ENCODE measurements around the gene CEP68.
A peak's percentile ranks its signal among the peaks of the same experiment; 100 is the strongest.
"Not testable (repeated sequence)": the region's sequence is repeated elsewhere in the genome, so short reads cannot be mapped to it uniquely, and the experiment has no call there.

CEP68 gene

DNA sequence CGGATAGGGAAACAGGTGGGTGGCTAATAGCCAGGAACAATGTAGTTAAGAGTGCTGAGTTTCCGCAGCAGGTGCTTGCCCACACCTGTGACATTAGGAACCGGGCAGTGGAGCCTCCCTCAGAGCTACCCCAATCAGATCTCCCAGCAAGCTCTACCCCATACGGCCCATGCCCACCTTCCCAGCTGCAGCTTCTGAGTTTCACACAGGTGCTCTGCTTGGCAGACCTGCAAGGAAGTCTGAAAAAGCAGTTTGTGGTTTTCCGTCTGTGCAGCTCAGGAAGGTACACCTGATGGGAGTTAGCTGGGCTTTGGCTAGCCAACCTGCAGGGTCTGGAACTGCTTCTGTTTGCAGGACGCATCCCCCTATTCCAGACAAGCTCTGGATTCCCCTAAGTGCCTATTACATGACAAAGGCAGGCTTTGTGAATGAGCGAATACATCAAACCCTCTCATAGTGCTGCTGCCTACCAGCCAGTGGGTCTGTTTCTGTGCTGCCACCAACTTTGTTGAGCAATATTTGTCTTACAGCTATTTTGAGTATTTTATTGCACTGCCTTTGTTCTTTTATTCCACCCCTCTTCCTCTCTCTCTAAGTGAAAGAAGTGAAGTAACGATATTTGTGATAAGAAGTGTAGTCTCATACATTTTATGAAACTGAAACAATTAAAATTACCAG, 24.7 kb upstream of the CEP68 start:
- H3K4me2 ChIP-seq (ENCODE audit: low read depth, low read length, poor library complexity, severe bottlenecking), result peak overlapping the region; percentile 14
- no peak overlapping the region for H3K9ac ChIP-seq (ENCODE audit: low read depth, low read length, poor library complexity, severe bottlenecking)
- H3K79me2 ChIP-seq (ENCODE audit: insufficient read depth, low read length), result no peaks in the 10 kb centered on the region
- H3K27me3 ChIP-seq (ENCODE audit: insufficient read depth, low read length, poor library complexity, severe bottlenecking), result no peaks in the 10 kb centered on the region
- no peak overlapping the region for H2AFZ ChIP-seq (ENCODE audit: low read length)
- TF ChIP-seq EZH2phosphoT487 (IDR thresholded peaks at IDR 0.05; ENCODE audit: borderline replicate concordance) (no peak), CTCF (conservative IDR thresholded peaks at IDR 0.05; ENCODE audit: low read length) (no peak)
- no peaks in the 10 kb centered on the region for H4K20me1 ChIP-seq (ENCODE audit: insufficient read depth, low read length, poor library complexity, severe bottlenecking)
- no peaks in the 10 kb centered on the region for H3K9me3 ChIP-seq (ENCODE audit: insufficient read depth, low read depth, low read length)
- H3K9me2 ChIP-seq (replicated peaks; ENCODE audit: low read depth, low read length), result no peaks in the 10 kb centered on the region
- no peaks in the 10 kb centered on the region for H3F3A ChIP-seq (ENCODE audit: low read depth)
- H3K36me3 ChIP-seq (ENCODE audit: insufficient read depth, low read length), result no peaks in the 10 kb centered on the region
- H3K4me1 ChIP-seq (ENCODE audit: insufficient read depth, low read length, poor library complexity, severe bottlenecking), result peaks cover 17% of the 10 kb centered on the region
- H3K4me3 ChIP-seq (ENCODE audit: low read length, poor library complexity, severe bottlenecking), result no peak overlapping the region

GRCh38 chr2:65032019-65032975, 23.9 kb upstream of the CEP68 start:
- no peaks in the 10 kb centered on the region for H3F3A ChIP-seq (ENCODE audit: low read depth)
- H3K9ac ChIP-seq (ENCODE audit: low read depth, low read length, poor library complexity, severe bottlenecking), result no peak overlapping the region
- H2AFZ ChIP-seq (ENCODE audit: low read length), result no peak overlapping the region

GRCh38 chr2:65033178-65033577, 23.0 kb upstream of the CEP68 start:
- no peaks in the 10 kb centered on the region for H3K79me2 ChIP-seq (ENCODE audit: insufficient read depth, low read length)
- no peak overlapping the region for H3K9ac ChIP-seq (ENCODE audit: low read depth, low read length, poor library complexity, severe bottlenecking)
- H3K4me3 ChIP-seq (ENCODE audit: low read length, poor library complexity, severe bottlenecking), result no peak overlapping the region
- no peaks in the 10 kb centered on the region for H3K9me3 ChIP-seq (ENCODE audit: insufficient read depth, low read depth, low read length)
- H3F3A ChIP-seq (ENCODE audit: low read depth), result no peaks in the 10 kb centered on the region
- H4K20me1 ChIP-seq (ENCODE audit: insufficient read depth, low read length, poor library complexity, severe bottlenecking), result no peaks in the 10 kb centered on the region
- no peaks in the 10 kb centered on the region for H3K36me3 ChIP-seq (ENCODE audit: insufficient read depth, low read length)
- no peak overlapping the region for H2AFZ ChIP-seq (ENCODE audit: low read length)
- TF ChIP-seq EZH2phosphoT487 (IDR thresholded peaks at IDR 0.05; ENCODE audit: borderline replicate concordance) (no peak), CTCF (conservative IDR thresholded peaks at IDR 0.05; ENCODE audit: low read length) (peak; percentile 66)
- no peaks in the 10 kb centered on the region for H3K27me3 ChIP-seq (ENCODE audit: insufficient read depth, low read length, poor library complexity, severe bottlenecking)
- no peaks in the 10 kb centered on the region for H3K9me2 ChIP-seq (replicated peaks; ENCODE audit: low read depth, low read length)
- H3K4me1 ChIP-seq (ENCODE audit: insufficient read depth, low read length, poor library complexity, severe bottlenecking), result peaks cover 17% of the 10 kb centered on the region
- no peak overlapping the region for H3K4me2 ChIP-seq (ENCODE audit: low read depth, low read length, poor library complexity, severe bottlenecking)

More at GRCh38 chr2:65032019-65032975, 23.9 kb upstream of the CEP68 start:
- Histone ChIP-seq H3K9me2 (replicated peaks; ENCODE audit: low read depth, low read length) (no peaks in the 10 kb centered on the region), H3K27me3 (ENCODE audit: insufficient read depth, low read length, poor library complexity, severe bottlenecking) (no peaks in the 10 kb centered on the region), H4K20me1 (ENCODE audit: insufficient read depth, low read length, poor library complexity, severe bottlenecking) (no peaks in the 10 kb centered on the region), H3K9me3 (ENCODE audit: insufficient read depth, low read depth, low read length) (no peaks in the 10 kb centered on the region), H3K36me3 (ENCODE audit: insufficient read depth, low read length) (no peaks in the 10 kb centered on the region), H3K79me2 (ENCODE audit: insufficient read depth, low read length) (no peaks in the 10 kb centered on the region), H3K4me2 (ENCODE audit: low read depth, low read length, poor library complexity, severe bottlenecking) (peak overlapping the region; percentile 14), H3K4me1 (ENCODE audit: insufficient read depth, low read length, poor library complexity, severe bottlenecking) (peaks cover 17% of the 10 kb centered on the region), H3K4me3 (ENCODE audit: low read length, poor library complexity, severe bottlenecking) (no peak overlapping the region)
- TF ChIP-seq EZH2phosphoT487 (IDR thresholded peaks at IDR 0.05; ENCODE audit: borderline replicate concordance), result no peak
- TF ChIP-seq CTCF (conservative IDR thresholded peaks at IDR 0.05; ENCODE audit: low read length), result no peak

DNA sequence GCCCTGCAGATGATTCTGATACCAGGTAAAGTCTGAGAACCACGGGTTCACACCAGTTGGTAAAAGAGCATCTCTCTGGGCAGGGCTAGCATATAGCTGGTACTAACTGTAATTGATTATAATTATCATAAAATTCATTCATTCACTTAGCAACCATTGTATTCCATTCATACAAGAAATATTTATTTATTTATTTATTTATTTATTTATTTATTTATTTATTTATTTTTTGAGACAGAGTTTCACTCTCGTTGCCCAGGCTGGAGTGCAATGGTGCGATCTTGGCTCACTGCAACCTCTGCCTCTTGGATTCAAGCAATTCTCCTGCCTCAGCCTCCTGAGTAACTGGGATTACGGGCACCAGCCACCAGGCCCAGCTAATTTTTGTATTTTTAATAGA, 22.5 kb upstream of the CEP68 start:
- not testable (repeated sequence) for H3K36me3 ChIP-seq (ENCODE audit: insufficient read depth, low read length); H4K20me1 ChIP-seq (ENCODE audit: insufficient read depth, low read length, poor library complexity, severe bottlenecking); H3K27me3 ChIP-seq (ENCODE audit: insufficient read depth, low read length, poor library complexity, severe bottlenecking); H3K4me3 ChIP-seq (ENCODE audit: low read length, poor library complexity, severe bottlenecking); H3K4me2 ChIP-seq (ENCODE audit: low read depth, low read length, poor library complexity, severe bottlenecking); H3K9me2 ChIP-seq (replicated peaks; ENCODE audit: low read depth, low read length); H3K79me2 ChIP-seq (ENCODE audit: insufficient read depth, low read length); H3K9ac ChIP-seq (ENCODE audit: low read depth, low read length, poor library complexity, severe bottlenecking); H3K9me3 ChIP-seq (ENCODE audit: insufficient read depth, low read depth, low read length); H2AFZ ChIP-seq (ENCODE audit: low read length); H3F3A ChIP-seq (ENCODE audit: low read depth)
- peaks cover 17% of the 10 kb centered on the region for H3K4me1 ChIP-seq (ENCODE audit: insufficient read depth, low read length, poor library complexity, severe bottlenecking)
